ENCODE measurements around the gene TRMT61A. TPM values are rescaled to one million over a fixed set of nuclear protein-coding genes. Genes with fewer than 3 reads are reported as not detected.

Gene TRMT61A
- total and polyA plus RNA-seq, 2 donors from 2014 or later, result 11.9 to 16.0 TPM

DNA sequence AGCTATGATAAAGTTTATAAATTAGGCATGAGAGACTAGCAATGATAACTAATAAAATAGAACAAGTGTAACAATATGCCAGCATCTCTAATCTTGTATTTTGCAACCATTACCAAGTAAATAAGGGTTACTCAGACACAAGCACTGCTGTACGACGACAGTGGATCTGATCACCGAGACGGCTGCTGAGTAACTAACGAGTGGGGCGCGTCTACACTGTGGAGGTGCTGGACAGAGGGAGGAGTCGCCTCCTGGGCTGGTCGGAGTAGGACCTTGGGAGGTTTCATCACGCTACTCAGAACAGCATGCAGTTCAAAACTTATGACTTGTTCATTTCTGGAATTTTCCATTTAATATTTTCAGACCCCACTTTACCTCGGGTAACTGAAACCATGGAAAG lies 52.2 kb downstream of the TRMT61A start:
- Histone ChIP-seq H3K9ac (ENCODE audit: low read length in 3 of 3) (no peak overlapping the region), H3K36me3 (ENCODE audit: control insufficient read depth in 2 of 3, insufficient read depth in 3 of 3, low read length in 3 of 3) (peaks cover 2 to 10% (median 3%) of the 10 kb centered on the region in 3 donors), H3K27me3 (ENCODE audit: control insufficient read depth, insufficient read depth, low read length) (no peaks in the 10 kb centered on the region), H3K27ac (ENCODE audit: low read depth in 2 of 2, low read length in 2 of 2) (no peak overlapping the region), H3K4me1 (ENCODE audit: control insufficient read depth in 2 of 3, insufficient read depth in 2 of 3, low read depth in 1 of 3, low read length in 3 of 3) (peaks cover 3 to 9% (median 8%) of the 10 kb centered on the region in 3 donors), H3K4me3 (ENCODE audit: low read length in 3 of 3) (no peak overlapping the region), H3K9me3 (ENCODE audit: control insufficient read depth in 2 of 3, insufficient read depth in 1 of 3, low read length in 3 of 3) (no peaks in the 10 kb centered on the region)
- no peak for DNase-seq
- intact Hi-C loops (cut with DNase I), result no loop called here
- TF ChIP-seq, protein P1, sequence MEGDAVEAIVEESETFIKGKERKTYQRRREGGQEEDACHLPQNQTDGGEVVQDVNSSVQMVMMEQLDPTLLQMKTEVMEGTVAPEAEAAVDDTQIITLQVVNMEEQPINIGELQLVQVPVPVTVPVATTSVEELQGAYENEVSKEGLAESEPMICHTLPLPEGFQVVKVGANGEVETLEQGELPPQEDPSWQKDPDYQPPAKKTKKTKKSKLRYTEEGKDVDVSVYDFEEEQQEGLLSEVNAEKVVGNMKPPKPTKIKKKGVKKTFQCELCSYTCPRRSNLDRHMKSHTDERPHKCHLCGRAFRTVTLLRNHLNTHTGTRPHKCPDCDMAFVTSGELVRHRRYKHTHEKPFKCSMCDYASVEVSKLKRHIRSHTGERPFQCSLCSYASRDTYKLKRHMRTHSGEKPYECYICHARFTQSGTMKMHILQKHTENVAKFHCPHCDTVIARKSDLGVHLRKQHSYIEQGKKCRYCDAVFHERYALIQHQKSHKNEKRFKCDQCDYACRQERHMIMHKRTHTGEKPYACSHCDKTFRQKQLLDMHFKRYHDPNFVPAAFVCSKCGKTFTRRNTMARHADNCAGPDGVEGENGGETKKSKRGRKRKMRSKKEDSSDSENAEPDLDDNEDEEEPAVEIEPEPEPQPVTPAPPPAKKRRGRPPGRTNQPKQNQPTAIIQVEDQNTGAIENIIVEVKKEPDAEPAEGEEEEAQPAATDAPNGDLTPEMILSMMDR (IDR thresholded peaks at IDR 0.05; ENCODE audit: borderline replicate concordance, extremely low read depth, insufficient read depth), result no peak
- no peak for FAIRE-seq

DNA sequence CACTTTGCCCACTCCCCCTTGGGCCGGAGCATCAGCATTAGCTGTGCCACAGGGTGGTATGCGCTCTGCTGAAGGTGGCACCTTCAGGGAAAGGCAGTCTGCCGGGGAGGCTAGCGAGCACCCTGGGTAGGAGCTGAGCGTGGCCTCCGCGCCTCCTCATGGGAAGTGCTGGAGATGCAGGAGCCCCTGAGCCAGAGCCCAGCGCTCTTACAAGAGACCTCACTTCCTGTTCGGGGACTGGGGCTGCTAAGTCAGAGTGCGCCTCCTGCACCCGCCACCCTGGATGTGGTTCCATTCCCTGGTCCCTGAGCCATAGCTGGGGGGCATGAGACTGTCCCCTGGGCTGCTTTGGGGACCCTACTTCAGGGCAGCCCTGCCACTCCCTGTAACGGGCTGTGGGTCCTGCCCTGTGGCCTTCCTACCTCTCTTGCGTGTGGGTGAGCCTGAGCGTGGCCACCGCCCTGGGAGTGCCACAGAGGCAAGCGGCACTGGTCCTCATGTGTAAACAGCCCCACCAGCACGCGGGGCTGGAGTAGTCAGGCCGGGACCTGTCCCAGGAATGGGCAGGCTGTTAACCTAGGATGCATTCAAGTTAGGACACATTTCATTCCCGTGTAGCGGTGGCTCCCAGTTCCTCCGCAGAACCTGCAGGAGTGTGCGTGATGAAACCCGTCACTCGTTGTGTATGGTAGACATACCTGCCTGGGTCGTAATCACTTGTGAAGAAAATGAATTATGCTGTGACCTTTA lies 53.1 kb downstream of the TRMT61A start:
- TF ChIP-seq, protein P1 (IDR thresholded peaks at IDR 0.05; ENCODE audit: borderline replicate concordance, extremely low read depth, insufficient read depth), result no peak
- no peak for DNase-seq
- H3K36me3 ChIP-seq (ENCODE audit: control insufficient read depth in 2 of 3, insufficient read depth in 3 of 3, low read length in 3 of 3), result peaks cover 2 to 10% (median 3%) of the 10 kb centered on the region in 3 donors
- H3K27me3 ChIP-seq (ENCODE audit: control insufficient read depth, insufficient read depth, low read length), result no peaks in the 10 kb centered on the region
- H3K4me1 ChIP-seq (ENCODE audit: control insufficient read depth in 2 of 3, insufficient read depth in 2 of 3, low read depth in 1 of 3, low read length in 3 of 3), result peaks cover 0 to 4% (median 2%) of the 10 kb centered on the region in 3 donors
- no peaks in the 10 kb centered on the region for H3K9me3 ChIP-seq (ENCODE audit: control insufficient read depth in 2 of 3, insufficient read depth in 1 of 3, low read length in 3 of 3)
- H3K4me3 ChIP-seq (ENCODE audit: low read length in 3 of 3), result no peak overlapping the region
- H3K9ac ChIP-seq (ENCODE audit: low read length in 3 of 3), result no peak overlapping the region
- no peak for FAIRE-seq
- intact Hi-C loops (cut with DNase I), result no loop called here
- H3K27ac ChIP-seq (ENCODE audit: low read depth in 2 of 2, low read length in 2 of 2), result no peak overlapping the region

DNA sequence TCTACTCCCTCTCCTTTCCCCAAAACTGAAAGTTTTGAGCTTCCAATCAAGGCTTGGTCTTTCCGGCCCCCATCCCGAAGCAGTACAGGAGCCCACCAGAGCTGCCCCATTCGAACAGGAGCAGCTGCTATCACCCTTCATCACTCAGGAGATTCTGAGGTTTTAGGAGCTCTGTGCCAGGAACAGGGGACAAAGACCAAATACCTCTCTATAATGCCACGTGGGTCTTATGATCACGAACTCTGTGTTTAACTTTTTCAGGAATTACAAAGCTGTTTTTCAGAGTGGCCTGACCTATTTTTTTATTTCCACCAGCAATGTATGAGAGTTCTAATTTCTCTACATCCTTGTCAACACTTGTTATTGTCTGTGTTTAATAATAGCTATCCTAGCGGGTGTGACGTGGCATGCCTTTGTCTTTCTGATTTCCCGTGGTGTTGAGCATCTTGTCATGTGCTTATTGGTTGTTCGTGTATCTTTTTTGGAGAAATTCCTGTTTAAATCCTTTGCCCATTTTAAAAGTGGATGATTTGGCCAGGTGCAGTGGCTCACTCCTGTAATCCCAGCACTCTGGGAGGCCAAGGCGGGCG lies 55.4 kb downstream of the TRMT61A start:
- DNase-seq (no peak), FAIRE-seq (no peak)
- Histone ChIP-seq H3K4me3 (ENCODE audit: low read length in 3 of 3) (no peak overlapping the region), H3K4me1 (ENCODE audit: control insufficient read depth in 2 of 3, insufficient read depth in 2 of 3, low read depth in 1 of 3, low read length in 3 of 3) (no peaks in the 10 kb centered on the region), H3K27ac (ENCODE audit: low read depth in 2 of 2, low read length in 2 of 2) (peak overlapping the region in 1 of 2 donors; percentile 34), H3K36me3 (ENCODE audit: control insufficient read depth in 2 of 3, insufficient read depth in 3 of 3, low read length in 3 of 3) (no peaks in the 10 kb centered on the region), H3K9ac (ENCODE audit: low read length in 3 of 3) (no peak overlapping the region), H3K9me3 (ENCODE audit: control insufficient read depth in 2 of 3, insufficient read depth in 1 of 3, low read length in 3 of 3) (no peaks in the 10 kb centered on the region), H3K27me3 (ENCODE audit: control insufficient read depth, insufficient read depth, low read length) (no peaks in the 10 kb centered on the region)
- intact Hi-C loops (cut with DNase I), result no loop called here
- TF ChIP-seq, protein P1 (IDR thresholded peaks at IDR 0.05; ENCODE audit: borderline replicate concordance, extremely low read depth, insufficient read depth), result no peak

Other genes with a start within 250 kb of the TRMT61A start
- 229 TPM for gene EIF5, start 195.0 kb upstream of the TRMT61A start, total RNA-seq
- 91.2 TPM for gene EIF5, start 195.0 kb upstream of the TRMT61A start, polyA plus RNA-seq (ENCODE audit: insufficient read depth, low read depth, low replicate concordance)
- gene MARK3, start 143.8 kb upstream of the TRMT61A start, total RNA-seq, result 83.1 TPM
- 39.8 TPM for gene MARK3, start 143.8 kb upstream of the TRMT61A start, polyA plus RNA-seq (ENCODE audit: insufficient read depth, low read depth, low replicate concordance)
- 539 TPM for gene CKB, start 6.4 kb upstream of the TRMT61A start, total RNA-seq
- 916 TPM for gene CKB, start 6.4 kb upstream of the TRMT61A start, polyA plus RNA-seq (ENCODE audit: insufficient read depth, low read depth, low replicate concordance)
- gene BAG5, start 33.5 kb downstream of the TRMT61A start, total RNA-seq, result 64.5 TPM
- 17.1 TPM for gene BAG5, start 33.5 kb downstream of the TRMT61A start, polyA plus RNA-seq (ENCODE audit: insufficient read depth, low read depth, low replicate concordance)
- 40.7 TPM for gene COA8, start 33.8 kb downstream of the TRMT61A start, total RNA-seq
- gene COA8, start 33.8 kb downstream of the TRMT61A start, polyA plus RNA-seq (ENCODE audit: insufficient read depth, low read depth, low replicate concordance), result 65.1 TPM
- 152 TPM for gene KLC1, start 100.0 kb downstream of the TRMT61A start, total RNA-seq
- gene KLC1, start 100.0 kb downstream of the TRMT61A start, polyA plus RNA-seq (ENCODE audit: insufficient read depth, low read depth, low replicate concordance), result 49.8 TPM
- gene XRCC3, start 186.3 kb downstream of the TRMT61A start, total RNA-seq, result 6.3 TPM
- gene XRCC3, start 186.3 kb downstream of the TRMT61A start, polyA plus RNA-seq (ENCODE audit: insufficient read depth, low read depth, low replicate concordance), result 2.8 TPM
- gene ZFYVE21, start 186.6 kb downstream of the TRMT61A start, total RNA-seq, result 70.9 TPM
- gene ZFYVE21, start 186.6 kb downstream of the TRMT61A start, polyA plus RNA-seq (ENCODE audit: insufficient read depth, low read depth, low replicate concordance), result 67.8 TPM

Measured in kidney (tissue), 14 donors.